HepG2 (cell line): ENCODE results near the gene SPRYD3. TPM values are rescaled to one million over a fixed set of nuclear protein-coding genes. Genes with fewer than 3 reads are reported as not detected.
A peak's percentile ranks its signal among the peaks of the same experiment; 100 is the strongest.

Experiments
- CTCF ChIP-seq: sonication (generic); formaldehyde crosslinking; IDR thresholded peaks from 2 replicates; pipeline ENCODE4 v1.5.0; 2020; ENCODE audit warnings: mild to moderate bottlenecking, missing genetic modification reagents, moderate library complexity
- HOXA3 ChIP-seq: sonication (generic); formaldehyde crosslinking; IDR thresholded peaks from 2 replicates; pipeline ENCODE4 v1.5.0; 2020; ENCODE audit warnings: missing genetic modification reagents
- MAZ ChIP-seq, 2 experiments: sonication (generic) in 1 of 2; formaldehyde crosslinking in 1 of 2; IDR thresholded peaks; 2 replicates each; pipeline versions ENCODE4 v1.5.0 to v1.6.1; 2012 to 2020; ENCODE audit warnings: low read depth in 2 of 2, mild to moderate bottlenecking in 2 of 2, borderline replicate concordance in 1 of 2, improper control_type of control experiment in 1 of 2, low read length in 1 of 2, missing genetic modification reagents in 1 of 2, moderate library complexity in 1 of 2
- MYC ChIP-seq: sonication (generic); formaldehyde crosslinking; IDR thresholded peaks from 2 replicates; pipeline ENCODE4 v1.9.0; 2021; ENCODE audit warnings: missing genetic modification reagents, borderline replicate concordance
- YEATS4 ChIP-seq: sonication (generic); formaldehyde crosslinking; IDR thresholded peaks from 2 replicates; pipeline ENCODE4 v1.4.0; 2020; ENCODE audit warnings: missing genetic modification reagents, borderline replicate concordance
- ZBTB46 ChIP-seq: sonication (generic); formaldehyde crosslinking; IDR thresholded peaks from 2 replicates; pipeline ENCODE4 v1.4.0; 2020; ENCODE audit warnings: mild to moderate bottlenecking, missing genetic modification reagents, borderline replicate concordance
- ZFP36 ChIP-seq: fragments of 150-350 bp; IDR thresholded peaks from 2 replicates; pipeline ENCODE4 v1.6.1; 2018; ENCODE audit warnings: borderline replicate concordance, low read length, low read depth; ENCODE audit not compliant: partially characterized antibody
- ZFY ChIP-seq: sonication (generic); formaldehyde crosslinking; IDR thresholded peaks from 2 replicates; pipeline ENCODE4 v1.4.0; 2020; ENCODE audit warnings: missing genetic modification reagents
- ZNF281 ChIP-seq: sonication (generic); formaldehyde crosslinking; IDR thresholded peaks from 2 replicates; pipeline ENCODE4 v1.4.0; 2020; ENCODE audit warnings: missing genetic modification reagents, borderline replicate concordance
- ZNF646 ChIP-seq: sonication (generic); formaldehyde crosslinking; IDR thresholded peaks from 2 replicates; pipeline ENCODE4 v1.9.0; 2021; ENCODE audit warnings: mild to moderate bottlenecking, missing genetic modification reagents
- ZNF749 ChIP-seq: sonication (generic); formaldehyde crosslinking; IDR thresholded peaks from 2 replicates; pipeline ENCODE4 v1.8.0; 2022; ENCODE audit warnings: mild to moderate bottlenecking, missing genetic modification reagents, moderate library complexity, borderline replicate concordance
- ZNF75D ChIP-seq: sonication (generic); formaldehyde crosslinking; IDR thresholded peaks from 2 replicates; pipeline ENCODE4 v1.8.1; 2023; ENCODE audit warnings: missing genetic modification reagents, mild to moderate bottlenecking, borderline replicate concordance
- ZNF772 ChIP-seq: sonication (generic); formaldehyde crosslinking; IDR thresholded peaks from 2 replicates; pipeline ENCODE4 v1.5.0; 2020; ENCODE audit warnings: mild to moderate bottlenecking, missing genetic modification reagents
- polyA plus RNA-seq, 8 experiments: library from polyadenylated mRNA; depleted of rRNA in 3 of 8; stranded (reverse) in 7 of 8; unstranded in 1 of 8; fragments of >200 nt; fragmentation: Illumina TruSeq in 4 of 8; extraction: Trizol in 4 of 8; gene quantifications; 2 replicates each; pipeline versions ENCODE4 v1.2.1 to v1.2.3, GENCODE V29; 2011 to 2016; ENCODE audit warnings: low read depth in 4 of 8, missing spikeins in 1 of 8, mixed read lengths in 1 of 8; ENCODE audit not compliant: insufficient read depth in 1 of 8
- total RNA-seq, 5 experiments: library from RNA; depleted of rRNA; stranded (reverse); fragments of >200 nt; fragmentation: Illumina TruSeq; extraction: Trizol; gene quantifications; 2 replicates each; pipeline ENCODE4 v1.2.3, GENCODE V29; 2016; ENCODE audit warnings: low read depth in 1 of 5

The SPRYD3 gene
- total and polyA plus RNA-seq, 2 of the 13 experiments (the other 11 are each of a cell fraction or from before 2014, with no cell fraction given), result 9.0 to 9.2 TPM

GRCh38 chr12:53047221-53048032 lies 31.8 kb downstream of the SPRYD3 start (continued):
- 0 out of 2 replicates have a peak, but pooled peaks have one; percentile 6 for TF ChIP-seq ZNF281 (CRISPR knock-in tag)
- no peak for TF ChIP-seq ZFP36
- peak; percentile 3; the same call in 1 of the 2 replicates for TF ChIP-seq CTCF (CRISPR knock-in tag)
- no peak for TF ChIP-seq ZBTB46
- 0 out of 2 replicates have a peak, but pooled peaks have one; percentile 29 for TF ChIP-seq ZNF75D (CRISPR knock-in tag)
- peak; percentile 45; the same call in 1 of the 2 replicates for TF ChIP-seq ZNF749
- TF ChIP-seq MYC (CRISPR knock-in tag), result 0 out of 2 replicates have a peak, but pooled peaks have one; percentile 45
- TF ChIP-seq YEATS4 (CRISPR knock-in tag), result peak; percentile 7; the same call in 1 of the 2 replicates
- 0 out of 2 replicates have a peak, but pooled peaks have one; percentile 17 for TF ChIP-seq ZNF772 (CRISPR knock-in tag)
- peak; percentile 79 for TF ChIP-seq ZFY (CRISPR knock-in tag)
- no peak; the same call in 1 of the 2 replicates for TF ChIP-seq MAZ (IDR thresholded peaks at IDR 0.05; ENCODE audit: borderline replicate concordance, low read depth, low read length)
- peak; percentile 52; the same call in 1 of the 2 replicates for TF ChIP-seq MAZ (CRISPR knock-in tag; IDR thresholded peaks at IDR 0.05; ENCODE audit: low read depth)
- no peak for TF ChIP-seq ZNF646 (CRISPR knock-in tag)
- TF ChIP-seq HOXA3, result 0 out of 2 replicates have a peak, but pooled peaks have one; percentile 39
